ENCODE data around the gene PDLIM5. TPM values are rescaled to one million over a fixed set of nuclear protein-coding genes. Genes with fewer than 3 reads are reported as not detected.
"Not testable (repeated sequence)": the region's sequence is repeated elsewhere in the genome, so short reads cannot be mapped to it uniquely, and the experiment has no call there.

The PDLIM5 gene
- total and polyA plus RNA-seq, 9 donors = 24.9 to 160 (median 87.8) TPM

DNA sequence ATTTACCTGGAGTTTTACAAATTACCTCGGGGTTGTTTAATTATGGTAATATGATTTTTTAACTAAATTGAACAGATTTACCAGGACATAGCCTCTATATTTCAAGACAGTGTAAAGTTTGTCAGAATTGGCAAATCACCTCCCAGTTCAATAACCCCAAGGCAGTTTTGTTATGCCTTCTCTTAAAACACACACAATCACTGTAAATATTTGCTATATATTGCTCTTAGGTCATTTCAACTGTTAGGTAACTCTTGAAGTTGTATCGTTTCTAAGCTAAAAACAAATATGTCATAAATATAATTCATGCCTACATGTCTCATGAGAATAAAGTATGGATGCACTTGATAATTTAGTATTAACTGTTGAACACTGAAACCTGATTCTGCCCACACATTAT is 24.1 kb downstream of the PDLIM5 start:
- H3K36me3 ChIP-seq = no peaks in the 10 kb centered on the region
- WGBS, 3 donors = 36 to 37% (median 36%) methylated on average over 2 of the region's 2 CpGs
- TF ChIP-seq POLR2A (IDR thresholded peaks at IDR 0.05) = no peak
- TF ChIP-seq, protein P1, sequence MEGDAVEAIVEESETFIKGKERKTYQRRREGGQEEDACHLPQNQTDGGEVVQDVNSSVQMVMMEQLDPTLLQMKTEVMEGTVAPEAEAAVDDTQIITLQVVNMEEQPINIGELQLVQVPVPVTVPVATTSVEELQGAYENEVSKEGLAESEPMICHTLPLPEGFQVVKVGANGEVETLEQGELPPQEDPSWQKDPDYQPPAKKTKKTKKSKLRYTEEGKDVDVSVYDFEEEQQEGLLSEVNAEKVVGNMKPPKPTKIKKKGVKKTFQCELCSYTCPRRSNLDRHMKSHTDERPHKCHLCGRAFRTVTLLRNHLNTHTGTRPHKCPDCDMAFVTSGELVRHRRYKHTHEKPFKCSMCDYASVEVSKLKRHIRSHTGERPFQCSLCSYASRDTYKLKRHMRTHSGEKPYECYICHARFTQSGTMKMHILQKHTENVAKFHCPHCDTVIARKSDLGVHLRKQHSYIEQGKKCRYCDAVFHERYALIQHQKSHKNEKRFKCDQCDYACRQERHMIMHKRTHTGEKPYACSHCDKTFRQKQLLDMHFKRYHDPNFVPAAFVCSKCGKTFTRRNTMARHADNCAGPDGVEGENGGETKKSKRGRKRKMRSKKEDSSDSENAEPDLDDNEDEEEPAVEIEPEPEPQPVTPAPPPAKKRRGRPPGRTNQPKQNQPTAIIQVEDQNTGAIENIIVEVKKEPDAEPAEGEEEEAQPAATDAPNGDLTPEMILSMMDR (IDR thresholded peaks at IDR 0.05) = no peak
- no peak for TF ChIP-seq EP300 (IDR thresholded peaks at IDR 0.05)
- peaks cover 15% of the 10 kb centered on the region for H3K4me1 ChIP-seq (ENCODE audit: insufficient read depth)
- DNase-seq = no peak
- intact Hi-C loops (cut with DNase I) = no loop called here
- H3K4me3 ChIP-seq = no peak overlapping the region
- H3K27me3 ChIP-seq = no peaks in the 10 kb centered on the region
- H3K27ac ChIP-seq = no peak overlapping the region
- H3K9me3 ChIP-seq = no peaks in the 10 kb centered on the region

DNA sequence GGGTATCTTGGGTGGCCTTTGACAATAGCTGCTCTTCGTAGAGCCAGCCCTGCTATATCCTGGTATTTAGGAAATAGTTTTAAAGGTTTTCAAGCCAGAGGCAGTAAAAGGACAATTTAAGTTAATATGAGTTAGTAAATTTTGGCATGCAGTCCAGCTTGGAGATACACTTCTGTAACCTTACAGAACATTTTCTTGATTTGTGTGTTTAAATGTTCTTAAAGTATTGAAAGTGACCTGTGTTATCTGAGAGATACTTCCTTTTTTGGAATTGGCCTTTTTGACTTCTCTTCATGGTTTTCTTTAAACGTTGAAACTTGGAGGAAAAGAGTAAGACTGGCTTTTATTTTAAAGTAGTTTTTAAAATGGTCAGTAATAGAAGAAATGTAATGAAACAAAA is 25.5 kb downstream of the PDLIM5 start:
- Histone ChIP-seq H3K4me3 (no peak overlapping the region), H3K27ac (no peak overlapping the region), H3K27me3 (no peaks in the 10 kb centered on the region), H3K9me3 (no peaks in the 10 kb centered on the region), H3K4me1 (ENCODE audit: insufficient read depth) (peaks cover 15% of the 10 kb centered on the region), H3K36me3 (no peaks in the 10 kb centered on the region)
- DNase-seq = no peak
- intact Hi-C loops (cut with DNase I) = no loop called here
- TF ChIP-seq EP300 (IDR thresholded peaks at IDR 0.05) (no peak), POLR2A (IDR thresholded peaks at IDR 0.05) (no peak)
- TF ChIP-seq, protein P1 (IDR thresholded peaks at IDR 0.05) = no peak
- 3 to 10% (median 4%) methylated on average over 2 of the region's 2 CpGs for WGBS, 3 donors

DNA sequence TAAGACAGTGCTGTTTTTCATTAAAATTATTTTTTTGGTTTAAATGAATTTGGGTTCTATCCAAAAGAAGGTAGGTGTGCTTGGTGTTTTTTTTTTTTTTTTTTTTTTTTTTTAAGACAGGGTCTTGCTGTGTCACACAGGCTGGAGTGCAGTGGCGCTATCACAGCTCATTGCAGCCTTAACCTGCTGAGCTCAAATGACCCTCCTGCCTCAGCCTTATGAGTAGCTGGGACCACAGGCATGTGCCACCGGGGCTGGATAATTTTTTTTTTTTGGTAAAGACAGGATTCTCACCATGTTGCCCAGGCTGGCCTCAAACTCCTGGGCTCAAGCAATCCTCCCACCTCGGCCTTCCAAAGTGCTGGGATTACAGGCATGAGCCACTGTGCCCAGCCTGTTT is 27.1 kb downstream of the PDLIM5 start:
- H3K4me1 ChIP-seq (ENCODE audit: insufficient read depth) = peaks cover 18% of the 10 kb centered on the region
- H3K9me3 ChIP-seq; H3K27ac ChIP-seq; H3K36me3 ChIP-seq; DNase-seq; H3K27me3 ChIP-seq; H3K4me3 ChIP-seq; intact Hi-C loops (cut with DNase I): not testable (repeated sequence)
- whole genome bisulfite sequencing, 3 donors = 73 to 98% (median 77%) methylated on average over 3 of the region's 3 CpGs

DNA sequence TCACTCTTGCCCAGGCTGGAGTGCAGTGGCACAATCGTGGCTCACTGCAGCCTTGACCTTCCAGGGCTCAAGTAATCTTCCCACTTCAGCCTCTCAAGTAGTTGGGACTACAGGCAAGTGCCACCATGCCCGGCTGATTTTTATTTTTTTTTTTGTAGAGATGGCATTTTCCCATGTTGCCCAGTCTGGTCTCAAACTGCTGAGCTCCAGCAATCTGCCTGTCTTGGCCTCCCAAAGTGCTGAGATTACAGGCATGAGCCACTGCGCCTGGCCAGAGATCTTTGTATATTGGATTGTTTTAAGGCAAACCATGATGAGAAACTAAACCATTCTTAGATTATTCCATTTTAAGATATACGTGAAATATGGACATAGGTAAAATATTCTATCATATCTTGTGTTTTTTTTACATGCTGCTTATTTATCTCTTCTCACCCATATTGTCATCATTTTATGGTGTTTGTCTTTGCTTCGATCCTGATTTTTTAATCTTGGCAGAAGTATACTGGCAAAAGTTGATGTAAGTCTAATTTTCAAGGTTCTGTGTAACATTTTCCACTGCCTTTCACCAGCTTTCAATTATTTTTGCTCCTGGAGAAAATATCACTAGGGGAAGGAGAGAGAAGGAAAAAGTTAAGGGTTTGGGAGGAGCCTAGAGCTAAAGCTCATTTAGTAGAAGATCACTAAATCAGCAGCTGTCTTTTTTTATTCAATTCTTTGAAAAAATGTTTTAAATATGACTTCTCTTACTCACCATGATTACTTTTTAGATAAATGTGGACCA is 27.8 kb downstream of the PDLIM5 start:
- Histone ChIP-seq H3K27ac (no peak overlapping the region), H3K4me3 (no peak overlapping the region), H3K27me3 (no peaks in the 10 kb centered on the region), H3K9me3 (no peaks in the 10 kb centered on the region), H3K4me1 (ENCODE audit: insufficient read depth) (peaks cover 18% of the 10 kb centered on the region), H3K36me3 (no peaks in the 10 kb centered on the region)
- WGBS, 3 donors = 68 to 72% (median 69%) methylated on average over 5 of the region's 5 CpGs
- no peak for TF ChIP-seq EP300 (IDR thresholded peaks at IDR 0.05)
- intact Hi-C loops (cut with DNase I) = no loop called here
- no peak for DNase-seq

DNA sequence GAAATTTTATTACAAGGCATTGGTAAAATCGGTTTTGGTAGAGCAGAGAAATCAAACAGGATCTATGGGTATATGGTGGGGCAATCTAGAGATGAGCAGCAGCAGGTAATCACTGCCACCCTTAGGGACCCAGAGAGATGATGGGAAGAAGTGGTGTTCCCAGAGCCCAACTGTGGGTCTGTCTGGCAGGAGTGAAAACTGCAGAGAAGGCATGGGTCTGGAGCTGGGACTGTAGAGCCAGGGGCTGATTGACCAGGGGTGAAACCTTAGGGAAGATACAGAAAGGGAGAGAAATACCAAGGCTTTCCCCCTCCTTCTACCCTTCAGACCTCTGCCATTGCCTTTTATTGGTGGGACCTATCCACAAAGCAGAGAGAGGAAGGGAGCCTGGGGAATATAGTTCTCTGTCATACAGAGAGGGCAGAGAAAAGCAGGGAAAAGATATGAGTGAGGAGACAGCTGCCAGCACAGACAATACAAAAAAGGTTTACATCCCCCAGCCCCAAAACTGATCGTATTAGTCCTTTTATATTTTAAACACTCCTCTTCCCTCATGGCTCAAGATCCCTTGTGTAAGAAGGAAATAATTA is 28.7 kb downstream of the PDLIM5 start:
- H3K27me3 ChIP-seq = no peaks in the 10 kb centered on the region
- H3K27ac ChIP-seq = no peak overlapping the region
- 73 to 76% (median 75%) methylated on average over 2 of the region's 2 CpGs for WGBS, 3 donors
- peaks cover 16% of the 10 kb centered on the region for H3K4me1 ChIP-seq (ENCODE audit: insufficient read depth)
- no peak for DNase-seq
- TF ChIP-seq POLR2A (IDR thresholded peaks at IDR 0.05) (no peak), EP300 (IDR thresholded peaks at IDR 0.05) (no peak)
- TF ChIP-seq, protein P1 (IDR thresholded peaks at IDR 0.05) = no peak
- no peaks in the 10 kb centered on the region for H3K9me3 ChIP-seq
- no peak overlapping the region for H3K4me3 ChIP-seq
- intact Hi-C loops (cut with DNase I) = no loop called here
- no peaks in the 10 kb centered on the region for H3K36me3 ChIP-seq
